Activated CD4-positive, alpha-beta T cell treated with anti-CD3 and anti-CD28 coated beads, Interleukin-2, amount 50 U/mL, for 4 hours (primary cell): ENCODE data around the gene RING1.

Experiments used
- DNase-seq, 2 experiments: peaks; one replicate each; pipeline ENCODE4 v3.0.0-alpha.2; 2020

Gene RING1

DNA sequence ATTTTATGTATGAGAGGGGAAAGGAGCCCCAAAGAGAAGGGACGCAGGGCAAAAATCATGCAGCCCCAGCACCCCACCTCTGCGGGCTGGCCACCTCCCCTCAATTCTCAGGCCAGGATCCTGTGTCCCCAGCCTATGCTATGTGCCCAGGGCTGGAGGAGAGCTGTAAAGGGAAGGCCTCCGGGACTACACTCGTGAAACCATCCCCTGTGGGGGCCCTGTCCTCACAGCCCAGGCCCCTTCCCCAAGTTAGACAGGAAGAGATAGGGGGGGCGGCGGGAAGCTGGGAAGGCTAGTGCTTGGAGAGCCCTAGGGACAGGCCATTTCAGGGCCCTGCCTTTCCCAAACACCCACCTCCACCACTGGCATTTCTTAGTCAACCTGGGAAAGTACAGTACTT is 14.7 kb upstream of the RING1 start:
- DNase-seq: no peak

GRCh38 chr6:33194431-33194979 is 13.8 kb upstream of the RING1 start:
- DNase-seq: no peak

- DNase-seq: no peak
Measured at GRCh38 chr6:33195304-33196165, 12.8 kb upstream of the RING1 start.

- no peak for DNase-seq
Measured at GRCh38 chr6:33197431-33198048, 10.8 kb upstream of the RING1 start.

- no peak for DNase-seq
Measured at GRCh38 chr6:33198159-33198852, 10.0 kb upstream of the RING1 start.

DNA sequence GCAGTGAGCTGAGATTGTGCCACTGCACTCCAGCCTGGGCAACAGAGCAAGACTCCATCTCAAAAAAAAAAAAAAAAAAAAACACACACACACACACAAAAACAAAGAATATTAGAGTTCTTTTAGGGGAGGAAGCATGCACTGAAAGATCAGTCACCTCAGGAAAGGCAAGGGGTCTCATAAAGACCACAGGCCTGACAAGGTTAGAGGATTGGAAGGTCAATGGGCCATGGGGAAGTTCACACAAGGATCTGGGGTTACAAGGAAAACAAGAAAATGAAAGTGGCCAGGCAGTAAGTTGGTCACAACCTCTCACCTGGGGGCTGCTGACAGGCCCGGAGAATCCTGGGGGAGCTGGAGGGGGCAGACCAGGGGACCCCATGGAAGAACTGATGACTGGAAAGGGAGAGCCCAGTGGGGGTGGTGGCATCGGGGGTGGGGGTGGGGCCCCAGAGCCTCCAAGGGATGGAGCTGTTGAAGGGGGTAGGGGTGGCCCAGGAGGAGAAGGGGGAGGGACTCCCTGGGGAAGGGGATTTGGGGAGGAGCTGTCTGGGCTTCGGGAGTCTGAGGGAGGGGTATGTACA is 9.4 kb upstream of the RING1 start:
- no peak for DNase-seq

GRCh38 chr6:33199687-33200218 is 8.5 kb upstream of the RING1 start:
- DNase-seq: peak; percentile 51

GRCh38 chr6:33200219-33201146 is 7.8 kb upstream of the RING1 start, which contains the start of the genes RXRB and SLC39A7:
Gene RXRB, minus strand, starts transcription at chr6:33200665. Its CDS starts 189 bp downstream, at chr6:33200476.
Gene SLC39A7, plus strand, starts transcription at chr6:33200867. Its CDS starts 379 bp downstream, at chr6:33201246.
- peak; percentile 98 to 99 for DNase-seq

GRCh38 chr6:33201147-33201545 is 7.2 kb upstream of the RING1 start:
- DNase-seq: no peak

GRCh38 chr6:33201935-33202334 is 6.4 kb upstream of the RING1 start:
- no peak for DNase-seq

GRCh38 chr6:33202799-33203198 is 5.5 kb upstream of the RING1 start:
- DNase-seq: no peak

DNA sequence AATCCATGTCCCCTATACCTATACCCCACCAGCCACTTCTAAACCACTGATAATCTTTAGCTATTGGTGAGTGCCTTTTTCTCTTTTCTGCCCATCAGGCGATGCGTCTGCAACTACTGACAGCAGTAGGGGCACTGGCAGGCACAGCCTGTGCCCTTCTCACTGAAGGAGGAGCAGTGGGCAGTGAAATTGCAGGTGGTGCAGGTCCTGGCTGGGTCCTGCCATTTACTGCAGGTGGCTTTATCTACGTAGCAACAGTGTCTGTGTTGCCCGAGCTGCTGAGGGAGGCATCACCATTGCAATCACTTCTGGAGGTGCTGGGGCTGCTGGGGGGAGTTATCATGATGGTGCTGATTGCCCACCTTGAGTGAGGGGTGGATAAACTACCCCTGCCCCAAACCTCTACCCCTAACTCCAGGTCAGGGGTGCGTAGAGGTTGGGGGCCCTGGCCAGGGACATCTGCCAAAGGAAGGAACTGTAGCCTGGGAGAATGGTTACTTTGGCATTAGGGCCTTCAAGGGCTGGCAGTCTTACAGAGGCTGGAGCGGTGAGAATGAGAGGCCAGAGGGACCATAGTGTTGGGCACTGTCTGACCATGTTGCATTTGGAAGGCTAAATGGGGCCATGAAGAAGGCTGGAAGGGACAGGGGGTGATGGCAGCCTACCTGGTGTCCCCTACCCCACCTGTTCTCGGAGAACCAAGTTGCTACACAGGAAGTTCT is 4.7 kb upstream of the RING1 start:
- DNase-seq: no peak

- DNase-seq: no peak
Measured at GRCh38 chr6:33204165-33204414, 4.2 kb upstream of the RING1 start.

DNA sequence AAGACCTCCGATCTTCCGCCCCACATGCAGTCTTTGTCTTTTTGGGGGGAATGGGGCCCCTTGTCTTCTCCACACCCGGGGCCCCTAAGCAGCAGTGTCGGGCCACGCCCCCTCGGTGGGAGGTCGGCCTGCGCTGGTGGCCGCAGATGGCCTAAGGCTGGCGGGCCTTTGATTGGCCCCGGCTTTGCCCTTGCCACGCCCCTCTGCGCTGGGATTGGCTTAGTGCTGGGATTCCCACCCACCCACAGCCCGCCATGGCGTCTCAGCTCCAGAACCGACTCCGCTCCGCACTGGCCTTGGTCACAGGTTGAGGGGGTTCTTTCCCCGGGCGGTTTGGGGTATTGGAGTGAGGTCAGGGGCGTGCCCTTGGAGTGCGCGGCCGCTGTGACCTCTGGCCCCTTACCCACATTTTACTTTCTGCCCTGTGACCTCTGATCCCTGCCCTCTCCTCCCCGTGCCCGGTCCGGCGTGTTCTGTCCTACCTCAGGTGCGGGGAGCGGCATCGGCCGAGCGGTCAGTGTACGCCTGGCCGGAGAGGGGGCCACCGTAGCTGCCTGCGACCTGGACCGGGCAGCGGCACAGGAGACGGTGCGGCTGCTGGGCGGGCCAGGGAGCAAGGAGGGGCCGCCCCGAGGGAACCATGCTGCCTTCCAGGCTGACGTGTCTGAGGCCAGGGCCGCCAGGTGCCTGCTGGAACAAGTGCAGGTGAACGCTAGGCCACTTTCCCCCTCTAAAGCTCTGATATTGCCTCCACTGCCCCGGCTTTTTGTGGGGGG is 3.7 kb upstream of the RING1 start, which contains the start of gene HSD17B8:
TSS of gene HSD17B8 (plus strand) at position 241 of the 776 bp plus-strand sequence. CDS start at position 255, 14 bp downstream.
- peak; percentile 88 to 89 for DNase-seq

DNA sequence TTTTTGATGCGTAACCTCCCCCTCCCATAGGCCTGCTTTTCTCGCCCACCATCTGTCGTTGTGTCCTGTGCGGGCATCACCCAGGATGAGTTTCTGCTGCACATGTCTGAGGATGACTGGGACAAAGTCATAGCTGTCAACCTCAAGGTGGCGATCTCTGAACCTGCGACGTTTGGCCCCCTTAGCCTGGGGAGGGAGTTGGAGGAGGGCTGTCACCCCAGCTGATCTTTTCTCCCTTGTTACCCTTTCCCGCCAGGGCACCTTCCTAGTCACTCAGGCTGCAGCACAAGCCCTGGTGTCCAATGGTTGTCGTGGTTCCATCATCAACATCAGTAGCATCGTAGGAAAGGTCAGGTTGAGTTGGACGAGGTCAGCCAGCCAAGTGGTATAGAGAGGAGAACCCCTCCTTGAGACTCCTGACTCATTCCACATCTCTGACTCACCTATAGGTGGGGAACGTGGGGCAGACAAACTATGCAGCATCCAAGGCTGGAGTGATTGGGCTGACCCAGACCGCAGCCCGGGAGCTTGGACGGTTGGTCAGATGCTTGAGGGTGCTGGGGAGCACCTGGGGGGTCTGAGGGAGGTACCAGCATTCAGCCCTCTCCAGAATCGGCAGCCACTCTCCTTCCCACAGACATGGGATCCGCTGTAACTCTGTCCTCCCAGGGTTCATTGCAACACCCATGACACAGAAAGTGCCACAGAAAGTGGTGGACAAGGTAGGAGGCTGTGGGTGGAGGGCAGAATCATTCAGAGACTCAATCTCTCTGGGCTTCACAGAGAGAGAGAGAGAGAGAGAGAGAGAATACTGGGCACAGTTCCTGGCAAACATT is 2.9 kb upstream of the RING1 start:
- no peak for DNase-seq

- DNase-seq: no peak
Measured at GRCh38 chr6:33206027-33206863, 2.1 kb upstream of the RING1 start.

DNA sequence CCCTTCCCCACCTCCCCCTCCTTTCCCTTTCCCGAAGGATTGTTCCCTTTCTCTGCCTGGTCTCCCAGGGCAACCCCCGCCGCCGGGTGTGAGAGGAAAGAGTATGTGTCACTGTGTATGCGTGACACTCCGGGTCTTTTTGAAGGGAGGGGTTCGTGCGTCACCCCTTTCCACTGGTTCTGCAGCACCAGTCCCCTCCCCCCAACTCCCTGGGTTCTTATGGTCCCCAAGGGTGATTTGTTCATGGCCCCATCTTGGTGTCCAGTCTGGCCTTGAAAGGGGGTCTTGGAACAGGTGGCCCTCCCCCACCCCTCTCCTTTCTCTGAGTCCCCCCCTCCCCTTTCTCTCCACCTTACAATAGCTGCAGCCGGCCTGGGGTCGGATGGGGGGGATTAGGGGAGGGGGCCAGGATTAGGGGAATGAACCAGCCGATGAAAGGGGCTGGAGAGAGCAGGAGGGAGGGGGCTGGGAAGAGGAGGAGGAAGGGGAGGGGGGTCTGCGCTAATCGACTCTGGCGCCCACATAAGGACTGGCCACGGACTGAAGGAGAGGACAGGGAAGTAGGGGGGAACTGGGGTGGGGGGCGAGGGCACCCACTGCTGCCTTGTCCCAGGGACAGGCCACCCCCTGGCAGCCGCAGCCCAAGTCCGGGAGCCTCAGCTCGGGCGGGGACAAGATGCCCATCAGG is 1.3 kb upstream of the RING1 start:
- no peak for DNase-seq
